HG03378 (cell line): ENCODE measurements around the gene DRICH1.
"Not testable (repeated sequence)": the region's sequence is repeated elsewhere in the genome, so short reads cannot be mapped to it uniquely, and the experiment has no call there.

ENCODE experiments used
- ATAC-seq: cut with Tn5 transposase; IDR thresholded peaks from one replicate; pipeline ENCODE4 v1.9.1; 2021; ENCODE audit warnings: mild to moderate bottlenecking, moderate library complexity; ENCODE audit not compliant: unreplicated experiment

The DRICH1 gene, protein sequence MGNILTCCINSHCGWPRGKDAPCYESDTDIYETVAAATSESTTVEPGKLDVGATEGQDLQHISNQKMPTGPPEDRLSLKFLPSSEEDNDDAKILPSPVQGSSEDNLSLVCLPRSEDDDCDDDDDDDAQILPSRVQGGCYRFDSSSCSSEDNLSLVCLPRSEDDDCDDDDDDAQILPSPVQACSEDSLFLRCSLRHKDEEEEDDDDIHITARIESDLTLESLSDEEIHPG

DNA sequence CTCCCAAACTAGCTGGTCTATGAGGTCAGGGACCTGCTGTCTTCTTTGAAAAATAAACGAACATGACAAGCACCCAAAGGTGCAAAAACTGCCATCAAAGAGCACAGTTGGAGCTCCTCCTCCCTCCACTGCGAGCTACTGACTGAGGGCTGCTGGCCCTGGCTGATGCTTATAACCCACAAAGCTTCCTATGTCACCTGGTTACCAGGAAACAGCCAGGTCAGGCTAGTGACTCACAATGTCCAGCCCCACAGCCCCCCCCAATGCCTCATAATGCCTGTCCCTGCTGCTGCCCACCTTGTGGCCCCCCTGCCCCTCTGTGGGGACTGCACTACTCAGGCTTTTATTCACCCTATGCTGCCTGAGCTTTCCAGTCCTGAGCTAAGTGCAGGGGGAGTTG is at the start of gene DRICH1:
Gene DRICH1 (minus strand): TSS at position 144 of the 400 bp plus-strand sequence. CDS start 298 bp downstream, outside the sequence.
- ATAC-seq = no peak

DNA sequence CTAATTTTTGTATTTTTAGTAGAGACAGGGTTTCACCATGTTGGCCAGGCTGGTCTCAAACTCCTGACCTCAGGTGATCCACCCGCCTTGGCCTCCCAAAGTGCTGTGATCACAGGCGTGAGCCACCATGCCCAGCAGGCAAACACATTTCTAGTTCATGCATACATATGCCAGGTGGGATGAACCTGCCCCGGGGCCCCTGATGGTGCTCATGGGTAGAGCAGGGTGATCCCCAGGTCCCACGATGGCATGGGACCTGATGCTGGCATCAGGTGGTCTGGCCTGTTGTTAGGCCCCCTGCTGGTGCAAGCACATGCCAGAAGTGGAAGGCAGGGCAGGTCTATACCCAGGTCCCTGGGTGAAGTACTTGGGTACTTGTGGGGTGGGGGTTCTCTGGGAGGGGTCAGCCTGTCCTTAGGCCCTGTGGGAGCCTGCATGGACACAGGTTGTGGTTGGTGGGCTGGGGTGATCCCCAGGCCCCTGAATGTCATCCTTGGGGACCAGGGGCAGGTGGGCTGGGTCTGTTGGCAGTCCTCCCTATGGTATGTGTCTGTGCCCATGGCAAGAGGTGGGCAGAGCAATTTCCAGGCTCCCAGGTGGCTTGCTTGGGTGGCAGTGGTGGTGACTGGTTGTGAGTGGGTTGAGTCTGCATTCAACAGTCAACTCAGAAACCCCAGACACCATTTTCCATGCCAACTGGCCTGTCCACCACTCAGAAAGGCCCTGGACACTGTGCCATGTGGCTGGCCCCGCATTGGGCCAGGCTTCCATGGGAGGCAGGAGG is 49.1 kb upstream of the DRICH1 start:
- no peak for ATAC-seq

DNA sequence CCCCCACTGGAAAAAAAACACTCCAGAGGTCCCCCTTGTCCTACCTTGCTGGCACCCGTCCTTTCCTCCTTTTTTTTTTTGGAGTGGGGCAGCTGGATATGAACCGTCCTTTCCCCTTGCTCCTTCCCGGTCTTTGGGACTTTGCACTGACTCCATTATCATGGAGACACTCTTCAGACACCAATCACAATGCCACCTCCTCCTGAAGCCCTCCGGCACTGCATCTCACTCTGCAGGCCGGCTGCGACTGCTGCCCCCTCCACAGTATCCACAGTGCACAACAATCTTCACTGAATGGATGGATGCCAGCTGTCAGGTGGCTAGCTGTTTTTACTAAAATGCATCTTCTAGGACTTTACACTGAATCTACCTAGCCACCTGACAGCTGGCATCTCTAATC is 46.0 kb upstream of the DRICH1 start:
- no peak for ATAC-seq

DNA sequence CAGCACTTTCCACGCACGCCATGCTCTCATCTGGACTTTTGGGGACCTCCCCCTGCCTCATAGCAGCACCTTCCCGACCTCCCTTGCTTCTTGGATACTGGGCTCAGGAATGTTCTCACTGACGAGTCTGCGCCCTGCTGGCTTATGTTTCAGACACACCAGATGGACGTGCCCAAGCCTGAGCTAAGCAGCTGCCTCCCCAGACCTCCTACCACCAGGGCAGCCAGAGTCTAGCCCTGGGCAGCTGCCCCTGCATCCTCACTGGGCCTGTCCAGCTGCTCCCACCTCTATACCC is 45.5 kb upstream of the DRICH1 start:
- ATAC-seq = no peak

DNA sequence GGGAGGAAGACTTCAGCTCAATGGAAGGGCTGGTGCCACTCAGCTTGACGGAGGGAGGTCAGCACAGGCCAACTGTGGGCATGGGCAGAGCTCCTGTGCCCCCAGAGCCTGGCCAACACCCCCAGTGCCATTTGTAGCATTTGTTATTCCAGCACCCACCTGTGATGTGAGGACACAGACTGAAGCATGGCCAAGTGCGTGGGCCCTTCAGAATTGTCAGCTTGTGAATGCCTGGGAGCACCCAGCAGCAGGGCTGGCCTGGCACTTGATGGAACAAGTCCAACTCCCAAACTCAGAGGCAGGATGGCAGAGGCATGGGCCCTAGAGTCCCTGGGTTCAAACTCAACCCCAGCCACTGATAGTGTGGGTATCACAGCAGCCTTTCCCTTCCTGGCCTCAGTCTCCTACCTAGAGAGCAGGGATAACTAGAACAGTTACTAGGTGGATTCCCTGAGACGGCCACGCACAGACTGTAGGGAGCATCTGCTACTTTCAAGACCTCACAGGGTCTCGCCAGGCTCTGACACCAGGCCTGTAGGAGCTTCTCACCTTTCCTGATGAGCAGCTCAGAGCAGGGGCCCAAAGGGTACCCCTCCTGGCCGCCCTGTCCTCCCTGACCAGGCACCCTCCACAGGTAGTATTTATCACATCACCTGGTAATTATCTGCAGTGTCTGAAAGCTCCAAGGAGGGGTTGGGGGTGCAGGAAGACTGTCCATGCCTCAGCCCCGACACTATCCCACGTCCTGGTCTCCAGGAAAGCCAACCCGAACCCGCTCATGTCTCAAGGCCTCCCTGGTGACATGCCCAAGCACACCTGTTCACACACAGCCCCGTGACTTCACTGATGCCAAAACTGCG is 45.0 kb upstream of the DRICH1 start:
- ATAC-seq = not testable (repeated sequence)

DNA sequence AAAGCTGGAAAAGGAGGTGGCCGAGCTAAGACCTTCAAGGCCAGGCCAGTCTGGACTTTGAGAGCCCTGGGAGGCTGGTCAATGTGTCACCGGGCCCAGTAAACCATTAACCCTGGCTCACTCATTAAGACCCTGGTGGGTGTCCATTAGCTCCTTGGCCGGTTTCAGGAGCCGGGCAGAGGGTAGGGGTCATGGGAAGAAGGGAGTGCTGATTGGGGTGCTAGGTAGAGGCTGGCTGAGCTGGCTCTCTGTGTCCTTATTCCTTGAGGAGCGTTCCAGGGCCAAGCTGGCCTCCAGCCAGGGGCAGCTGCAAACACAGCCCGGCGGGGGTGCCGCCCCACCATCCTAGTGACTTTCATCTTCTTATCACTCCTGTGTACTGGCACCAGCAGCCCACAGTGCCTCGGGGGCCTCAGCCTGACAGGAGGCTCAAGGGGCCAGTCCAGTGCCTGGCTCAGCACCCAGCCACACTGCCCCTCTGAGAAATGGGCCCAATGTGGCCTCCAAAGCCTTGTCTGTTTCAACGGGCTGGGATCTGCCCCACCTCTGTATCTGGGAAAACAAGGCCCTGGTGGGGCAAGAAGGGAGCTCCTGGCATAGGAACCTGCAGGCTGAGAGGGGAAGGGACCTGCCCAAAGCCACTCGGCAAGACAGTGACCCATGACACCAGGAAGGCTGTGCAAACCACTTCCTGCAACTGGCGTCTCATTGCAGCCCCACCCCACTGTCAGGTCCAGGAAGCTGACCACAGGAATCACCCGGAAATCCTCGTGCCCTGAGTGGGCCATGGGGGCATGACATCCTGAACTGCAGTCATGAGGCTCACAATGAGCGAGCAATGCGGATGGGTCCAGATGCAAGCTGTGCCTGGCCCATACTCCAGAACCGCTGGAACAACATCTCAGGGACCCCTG is 43.6 kb upstream of the DRICH1 start:
- no peak for ATAC-seq

DNA sequence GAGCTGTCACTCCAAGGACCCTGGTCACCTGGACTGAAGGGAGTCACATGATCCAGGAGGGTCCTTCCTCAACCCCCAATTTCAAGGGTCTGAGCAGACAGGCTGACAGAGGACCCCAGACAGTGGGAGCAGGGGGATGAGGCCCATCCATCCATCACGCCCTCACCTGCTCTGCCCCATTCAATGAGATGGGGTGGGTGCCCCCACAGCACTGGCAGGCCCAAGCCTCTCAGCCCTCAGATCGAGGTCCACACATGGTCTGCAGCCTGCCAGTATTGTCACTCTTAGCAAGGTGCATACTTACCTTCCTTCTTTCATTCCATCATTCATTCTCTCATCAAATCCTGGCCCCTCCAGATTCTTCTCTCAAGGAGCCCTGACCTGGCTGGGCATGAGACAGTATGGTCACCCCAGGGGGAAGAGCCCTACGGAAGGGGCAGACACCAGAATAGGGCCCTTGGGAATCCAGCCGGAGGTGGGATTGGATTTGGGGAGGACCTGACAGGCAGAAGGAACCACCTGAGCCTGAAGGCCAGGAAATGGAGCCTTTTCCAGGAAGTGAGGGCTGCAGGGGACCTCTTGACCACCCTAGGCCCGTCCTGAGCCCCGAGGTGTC is 42.9 kb upstream of the DRICH1 start:
- not testable (repeated sequence) for ATAC-seq

DNA sequence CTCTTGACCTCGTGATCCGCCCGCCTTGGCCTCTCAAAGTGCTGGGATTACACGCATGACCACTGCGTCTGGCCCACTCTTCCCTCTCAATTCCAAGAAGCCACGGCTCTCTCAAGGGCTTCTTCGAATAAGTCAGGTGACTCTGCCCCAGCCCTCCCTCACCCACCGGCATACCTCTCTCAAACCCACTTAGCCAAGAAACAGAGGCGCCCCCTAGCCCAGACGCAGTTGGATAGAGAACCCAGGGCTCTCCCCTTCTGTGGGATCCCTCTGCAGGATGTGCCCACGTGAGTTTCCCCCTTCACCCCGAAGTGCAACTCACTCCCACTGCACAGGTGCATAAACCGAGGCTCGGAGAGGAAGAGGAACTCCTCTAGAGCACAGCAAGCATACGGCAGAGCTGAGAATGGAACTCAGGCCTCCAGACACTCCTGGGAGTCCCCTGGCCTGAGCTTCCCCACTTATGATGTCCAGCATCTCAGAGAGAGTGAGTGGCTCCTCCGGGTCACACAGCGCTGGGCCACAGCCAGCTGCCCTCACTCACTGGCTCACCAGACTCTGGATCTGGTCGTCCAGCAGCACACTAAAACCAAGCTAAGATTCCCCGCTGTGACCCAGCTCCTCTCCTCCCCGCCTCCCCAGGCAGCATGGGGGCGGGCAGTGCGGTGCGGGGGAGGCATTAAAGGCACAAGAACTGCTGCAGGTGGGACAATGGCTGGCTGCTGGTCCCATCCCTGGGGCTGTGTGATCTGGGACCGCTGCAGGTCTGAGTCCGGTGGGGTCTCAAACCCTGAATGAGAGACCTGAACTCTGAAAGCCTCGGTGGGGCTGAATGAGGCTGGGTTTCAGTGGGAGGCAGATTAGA is 41.9 kb upstream of the DRICH1 start:
- ATAC-seq = no peak

DNA sequence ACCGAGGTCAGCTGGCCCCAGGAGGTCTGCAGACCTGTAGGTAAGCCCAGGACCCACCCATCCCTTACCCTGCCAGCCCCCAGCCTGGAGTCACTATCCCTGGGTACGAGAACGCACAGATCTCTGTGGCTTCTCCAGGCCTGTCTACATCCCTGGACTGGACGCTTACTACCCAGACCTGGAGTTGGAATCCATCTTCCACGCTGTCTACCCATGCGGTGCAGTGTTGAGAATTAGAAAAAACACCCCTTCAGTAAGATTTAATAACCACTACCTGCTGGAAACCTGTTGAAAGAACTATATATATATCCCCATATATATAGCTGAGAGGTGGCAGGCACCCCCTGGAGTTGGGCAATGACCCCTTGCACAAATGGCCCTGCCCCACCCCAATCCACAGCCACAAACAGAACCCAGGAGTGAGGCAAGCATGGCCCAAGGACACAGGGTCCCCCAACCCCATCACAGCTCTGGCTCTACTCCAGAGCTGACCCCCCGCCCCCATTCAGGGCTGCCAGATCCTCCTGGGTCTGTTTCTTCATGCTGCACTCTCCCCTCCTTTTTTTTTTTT is 41.0 kb upstream of the DRICH1 start:
- no peak for ATAC-seq

DNA sequence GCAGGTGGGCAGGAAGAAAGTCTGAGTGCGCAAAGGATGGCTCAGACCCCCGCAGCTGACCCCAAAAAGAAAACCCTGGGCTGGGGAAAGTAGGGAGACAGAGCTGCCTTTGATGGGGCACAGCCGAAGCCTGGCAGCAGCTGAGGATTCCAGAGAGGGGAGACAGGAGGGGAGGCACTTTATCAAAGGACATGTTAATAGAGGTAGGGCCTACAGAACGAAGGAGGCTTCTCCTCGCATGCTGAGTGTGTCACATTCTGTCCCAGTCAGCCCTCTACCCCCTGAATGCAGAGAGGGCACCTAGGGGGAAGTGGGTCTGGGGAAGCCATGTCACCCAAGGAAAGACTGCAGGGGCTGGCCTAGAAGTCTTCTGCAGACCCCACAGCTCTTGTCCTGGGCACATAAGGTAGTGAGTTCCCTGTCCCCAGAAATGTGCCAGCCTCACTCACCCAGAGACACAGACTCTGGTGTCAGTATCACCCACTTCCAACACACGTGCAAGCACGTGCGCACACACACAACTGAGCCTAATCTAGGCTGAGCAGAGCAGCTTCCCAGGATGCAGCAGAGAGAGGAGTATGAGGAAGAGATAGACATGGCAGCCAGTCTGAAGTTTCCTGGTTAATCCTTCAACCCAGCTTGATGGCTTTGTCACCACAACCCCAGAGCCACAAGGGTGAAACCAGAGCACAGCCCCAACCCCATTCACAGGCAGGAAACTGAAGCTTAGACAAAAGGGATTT is 40.4 kb upstream of the DRICH1 start:
- not testable (repeated sequence) for ATAC-seq

DNA sequence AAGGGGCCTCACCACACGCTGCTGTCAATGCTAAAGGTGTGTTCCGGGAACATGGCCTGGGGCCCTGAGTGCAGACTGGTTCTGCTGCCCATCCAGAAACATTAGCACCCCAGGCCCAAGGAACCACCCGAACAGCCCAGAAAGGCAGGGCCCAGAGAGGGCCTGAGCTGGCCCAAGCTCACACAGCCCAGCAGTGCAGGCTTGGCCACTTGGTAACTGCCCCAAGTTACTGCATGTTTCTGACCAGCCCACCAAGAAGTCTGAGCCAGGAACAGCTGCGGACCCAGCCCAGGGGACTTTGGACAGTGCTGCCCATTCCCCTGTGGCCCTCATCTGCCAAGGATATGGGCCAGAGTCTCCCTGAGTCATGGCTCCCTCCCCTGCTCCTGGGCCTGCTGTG is 39.3 kb upstream of the DRICH1 start:
- not testable (repeated sequence) for ATAC-seq

DNA sequence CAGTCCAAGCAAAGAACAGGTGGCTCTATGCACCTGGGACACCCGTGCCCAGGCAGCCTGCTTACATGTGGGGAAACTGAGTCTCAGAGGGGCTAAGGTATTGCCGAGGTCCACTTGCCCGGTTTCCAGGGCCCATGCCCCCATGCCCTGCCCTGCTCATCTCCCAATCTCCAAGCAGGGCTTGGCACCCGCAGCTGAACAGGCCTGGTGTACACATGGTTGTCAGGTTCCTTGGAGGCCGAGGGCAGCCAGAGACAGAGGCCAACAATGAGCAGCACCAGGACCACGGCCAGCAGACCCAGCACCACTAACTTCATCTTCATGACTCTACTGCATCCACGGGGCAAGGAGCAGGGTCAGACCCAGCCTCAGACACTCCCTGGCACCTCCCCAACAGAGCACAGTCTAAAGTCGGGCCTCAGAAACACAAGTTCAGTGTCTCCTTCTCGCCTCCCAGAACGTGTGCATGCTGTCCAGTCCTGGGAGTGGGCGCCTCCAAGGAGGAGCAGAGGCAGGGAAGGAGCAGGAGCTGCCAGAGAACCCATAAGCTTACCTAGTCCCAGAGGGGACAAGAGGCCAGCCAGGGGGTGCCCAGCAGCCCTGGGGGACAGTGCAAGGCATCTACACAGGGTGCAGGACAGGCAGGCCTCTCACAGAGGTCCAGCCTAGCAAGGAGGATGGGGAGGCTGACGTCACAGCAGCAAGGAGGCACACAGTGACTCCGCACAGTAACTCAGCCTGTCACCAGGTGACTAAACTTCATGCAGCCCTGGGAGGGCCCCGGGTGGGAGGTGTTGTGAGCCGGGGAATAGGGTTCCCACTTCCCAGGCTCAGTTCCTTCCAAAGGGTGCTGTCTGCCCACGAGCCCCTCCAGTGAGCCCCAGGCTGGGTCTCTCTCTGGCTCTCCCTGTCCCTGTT is 38.5 kb upstream of the DRICH1 start:
- no peak for ATAC-seq

DNA sequence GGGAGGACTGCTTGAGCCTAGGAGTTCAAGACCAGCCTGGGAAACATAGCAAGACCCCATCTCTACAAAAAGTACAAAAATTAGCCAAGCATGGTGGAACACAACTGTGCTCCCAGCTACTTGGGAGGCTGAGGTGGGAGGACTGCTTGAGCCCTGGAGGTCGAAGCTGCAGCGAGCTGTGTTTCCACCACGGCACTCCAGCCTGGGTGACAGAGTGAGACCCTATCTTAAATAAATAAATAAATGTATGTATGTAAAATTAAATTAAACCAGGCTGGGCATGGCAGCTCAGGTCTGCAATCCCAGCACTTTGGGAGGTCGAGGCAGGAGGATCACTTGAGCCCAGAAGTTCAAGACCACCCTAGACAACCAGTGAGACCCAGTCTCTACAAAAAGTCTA is 28.3 kb upstream of the DRICH1 start:
- not testable (repeated sequence) for ATAC-seq

DNA sequence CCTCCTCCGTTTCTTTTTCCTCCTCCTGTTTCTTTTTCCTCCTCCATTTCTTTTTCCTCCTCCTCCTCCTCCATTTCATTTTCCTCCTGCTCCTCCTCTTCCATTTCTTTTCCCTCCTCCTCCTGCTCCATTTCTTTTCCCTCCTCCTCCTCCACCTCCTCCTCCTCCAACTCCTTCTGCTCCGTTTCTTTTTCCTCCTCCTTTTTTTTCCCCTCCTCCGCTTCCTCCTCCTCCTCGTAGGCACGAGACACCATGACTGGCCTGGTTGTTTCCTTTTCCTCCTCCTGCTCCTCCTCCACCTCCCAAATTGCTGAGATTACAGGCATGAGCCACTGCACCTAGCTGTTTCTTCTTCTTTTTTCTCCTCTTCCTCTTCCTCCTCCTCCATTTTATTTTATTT is 25.6 kb upstream of the DRICH1 start:
- no peak for ATAC-seq

DNA sequence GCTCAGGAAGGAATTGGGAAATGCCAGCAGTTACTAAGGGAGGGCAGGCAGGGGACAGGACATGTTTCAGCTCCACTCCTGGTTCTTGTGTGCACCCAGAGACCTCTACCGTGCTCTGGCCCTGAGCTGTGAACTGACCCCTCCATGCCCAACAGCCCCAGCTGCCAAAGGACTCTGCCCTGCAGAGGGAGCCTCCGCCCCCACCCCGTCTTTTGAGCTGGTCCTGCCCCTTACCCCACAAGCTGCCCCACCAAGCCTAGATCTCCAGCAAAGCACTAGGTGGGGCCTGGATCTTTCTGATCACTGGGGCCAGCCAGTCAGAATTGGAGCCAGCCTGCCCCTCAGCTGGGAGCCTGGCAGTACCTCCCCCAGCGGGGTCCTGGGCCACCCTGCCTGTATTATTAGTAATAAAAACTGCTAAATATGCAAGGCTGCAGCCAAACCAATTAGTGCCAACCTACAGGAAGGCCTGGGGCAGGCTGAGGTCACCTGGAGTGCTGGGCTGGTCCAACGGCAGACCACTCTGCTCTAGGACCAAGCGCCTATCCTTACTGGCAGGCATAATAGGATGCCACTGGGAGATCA is 23.9 kb upstream of the DRICH1 start:
- ATAC-seq = no peak

DNA sequence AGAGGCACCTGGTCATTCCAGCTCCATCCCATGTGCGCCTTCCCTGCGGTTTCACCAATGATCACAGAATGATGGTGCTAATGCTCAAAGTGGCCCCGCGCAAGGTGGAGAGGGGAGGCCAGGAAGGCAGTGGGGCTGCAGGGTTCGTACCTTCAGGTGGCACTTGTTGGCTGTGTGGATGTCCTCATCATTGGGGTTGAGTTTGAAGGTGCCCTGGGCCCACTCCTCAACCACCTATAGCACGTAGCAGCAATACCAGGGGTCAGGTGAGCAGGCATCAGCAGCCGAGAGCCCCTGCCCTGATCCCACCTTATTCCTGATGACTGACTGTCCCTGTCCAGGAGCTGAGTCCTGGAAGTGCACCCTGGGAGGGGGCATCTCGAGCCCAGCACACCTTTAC is 20.6 kb upstream of the DRICH1 start:
- no peak for ATAC-seq

DNA sequence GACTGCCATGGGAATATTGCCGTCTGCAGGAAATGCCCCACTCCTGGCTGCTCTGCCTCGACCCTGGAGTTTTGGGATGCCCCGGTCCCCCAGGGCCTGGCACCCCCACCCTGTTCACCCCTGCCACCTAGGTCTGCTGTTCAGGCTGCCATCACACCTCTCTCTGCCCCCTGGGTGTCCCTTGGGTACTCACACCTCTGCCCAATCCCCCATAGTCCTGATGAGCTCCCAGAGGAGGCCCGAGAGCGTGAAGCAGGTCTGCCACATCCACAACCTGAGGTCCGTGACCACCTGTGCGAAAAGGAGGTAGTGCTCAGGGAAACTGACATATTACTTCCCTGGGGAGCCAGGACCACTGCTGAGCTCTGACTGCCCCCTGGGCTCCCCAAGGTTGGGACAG is 20.2 kb upstream of the DRICH1 start:
- no peak for ATAC-seq
